Loucy (cell line): ENCODE measurements around the gene GPR84.

Experiments
- H2AFZ ChIP-seq: fragments of 200-600 bp; sonication (generic); 2 replicates; pipeline ENCODE4 v1.6.0; 2016; ENCODE audit warnings: antibody characterized with exemption, mild to moderate bottlenecking, low read length, moderate library complexity
- H3F3A ChIP-seq: fragments of 200-600 bp; 2 replicates; pipeline ENCODE4 v1.6.0; 2016; ENCODE audit warnings: antibody characterized with exemption, low read depth, mild to moderate bottlenecking
- H3K27me3 ChIP-seq: fragments of 200-600 bp; sonication (generic); 2 replicates; pipeline ENCODE4 v1.6.1; 2014; ENCODE audit warnings: low read length, mild to moderate bottlenecking; ENCODE audit not compliant: insufficient read depth, poor library complexity, severe bottlenecking
- H3K36me3 ChIP-seq: fragments of 200-600 bp; sonication (generic); 2 replicates; pipeline ENCODE4 v1.6.1; 2016; ENCODE audit warnings: low read length; ENCODE audit not compliant: insufficient read depth
- H3K4me1 ChIP-seq: fragments of 200-600 bp; sonication (generic); 2 replicates; pipeline ENCODE4 v1.5.1; 2014; ENCODE audit warnings: low read length, mild to moderate bottlenecking; ENCODE audit not compliant: insufficient read depth, poor library complexity, severe bottlenecking
- H3K4me2 ChIP-seq: fragments of 200-600 bp; sonication (generic); 2 replicates; pipeline ENCODE4 v1.6.0; 2014; ENCODE audit warnings: antibody characterized with exemption, low read length, low read depth, mild to moderate bottlenecking; ENCODE audit not compliant: poor library complexity, severe bottlenecking
- H3K4me3 ChIP-seq: fragments of 200-600 bp; sonication (generic); 2 replicates; pipeline ENCODE4 v1.5.1; 2014; ENCODE audit warnings: low read length, mild to moderate bottlenecking, mixed read lengths; ENCODE audit not compliant: poor library complexity, severe bottlenecking
- H3K79me2 ChIP-seq: fragments of 200-600 bp; sonication (generic); 2 replicates; pipeline ENCODE4 v1.6.1; 2014; ENCODE audit warnings: low read length; ENCODE audit not compliant: insufficient read depth
- H3K9ac ChIP-seq: fragments of 200-600 bp; sonication (generic); 2 replicates; pipeline ENCODE4 v1.6.0; 2014; ENCODE audit warnings: mild to moderate bottlenecking, low read depth, low read length, moderate library complexity; ENCODE audit not compliant: poor library complexity, severe bottlenecking
- H3K9me2 ChIP-seq: fragments of 200-600 bp; sonication (generic); replicated peaks from 2 replicates; pipeline ENCODE4 v1.6.1; 2016; ENCODE audit warnings: low read depth, low read length, mixed read lengths
- H3K9me3 ChIP-seq: fragments of 200-600 bp; sonication (generic); 2 replicates; pipeline ENCODE4 v1.6.1; 2014; ENCODE audit warnings: mild to moderate bottlenecking, antibody characterized with exemption, low read length, low read depth; ENCODE audit not compliant: insufficient read depth
- H4K20me1 ChIP-seq: fragments of 200-600 bp; sonication (generic); 2 replicates; pipeline ENCODE4 v1.6.0; 2014; ENCODE audit warnings: antibody characterized with exemption, low read length, mild to moderate bottlenecking; ENCODE audit not compliant: insufficient read depth, poor library complexity, severe bottlenecking
- EZH2phosphoT487 ChIP-seq: fragments of 200-600 bp; IDR thresholded peaks from 2 replicates; pipeline ENCODE4 v1.6.1; 2018; ENCODE audit warnings: antibody characterized with exemption, mild to moderate bottlenecking, moderate library complexity, borderline replicate concordance
- TF ChIP-seq, protein P1 (sequence below): fragments of 200-600 bp; sonication (generic); conservative IDR thresholded peaks from 2 replicates; pipeline ENCODE4 v1.5.1; 2014; ENCODE audit warnings: mild to moderate bottlenecking, antibody characterized with exemption, low read length

GPR84 gene

DNA sequence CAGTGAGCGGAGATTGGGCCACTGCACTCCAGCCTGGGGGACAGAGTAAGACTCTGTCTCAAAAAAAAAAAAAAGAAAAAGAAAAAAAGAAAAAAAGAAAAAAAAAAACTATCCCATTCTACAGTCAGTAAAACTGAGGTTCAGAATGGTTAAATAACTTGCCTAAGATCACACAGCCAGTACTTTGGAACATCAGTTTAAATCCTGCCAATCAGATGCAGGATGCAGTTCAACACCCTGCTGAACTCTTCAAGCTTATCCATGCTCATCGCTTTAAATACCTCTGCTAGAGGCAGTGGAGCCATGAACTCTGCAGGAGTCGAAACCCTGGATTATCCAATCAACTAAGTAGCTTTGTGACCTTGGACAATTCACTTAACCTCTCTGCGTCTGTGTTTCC lies 16.9 kb upstream of the GPR84 start:
- H3K9me2 ChIP-seq: no peaks in the 10 kb centered on the region
- H3K79me2 ChIP-seq: no peaks in the 10 kb centered on the region
- no peaks in the 10 kb centered on the region for H4K20me1 ChIP-seq
- H3K4me1 ChIP-seq: peaks cover 3% of the 10 kb centered on the region
- H3K36me3 ChIP-seq: no peaks in the 10 kb centered on the region
- no peak overlapping the region for H2AFZ ChIP-seq
- TF ChIP-seq, protein P1, sequence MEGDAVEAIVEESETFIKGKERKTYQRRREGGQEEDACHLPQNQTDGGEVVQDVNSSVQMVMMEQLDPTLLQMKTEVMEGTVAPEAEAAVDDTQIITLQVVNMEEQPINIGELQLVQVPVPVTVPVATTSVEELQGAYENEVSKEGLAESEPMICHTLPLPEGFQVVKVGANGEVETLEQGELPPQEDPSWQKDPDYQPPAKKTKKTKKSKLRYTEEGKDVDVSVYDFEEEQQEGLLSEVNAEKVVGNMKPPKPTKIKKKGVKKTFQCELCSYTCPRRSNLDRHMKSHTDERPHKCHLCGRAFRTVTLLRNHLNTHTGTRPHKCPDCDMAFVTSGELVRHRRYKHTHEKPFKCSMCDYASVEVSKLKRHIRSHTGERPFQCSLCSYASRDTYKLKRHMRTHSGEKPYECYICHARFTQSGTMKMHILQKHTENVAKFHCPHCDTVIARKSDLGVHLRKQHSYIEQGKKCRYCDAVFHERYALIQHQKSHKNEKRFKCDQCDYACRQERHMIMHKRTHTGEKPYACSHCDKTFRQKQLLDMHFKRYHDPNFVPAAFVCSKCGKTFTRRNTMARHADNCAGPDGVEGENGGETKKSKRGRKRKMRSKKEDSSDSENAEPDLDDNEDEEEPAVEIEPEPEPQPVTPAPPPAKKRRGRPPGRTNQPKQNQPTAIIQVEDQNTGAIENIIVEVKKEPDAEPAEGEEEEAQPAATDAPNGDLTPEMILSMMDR: no peak
- H3K9me3 ChIP-seq: no peaks in the 10 kb centered on the region
- H3F3A ChIP-seq: no peaks in the 10 kb centered on the region
- H3K4me2 ChIP-seq: no peak overlapping the region
- H3K4me3 ChIP-seq: no peak overlapping the region
- H3K27me3 ChIP-seq: no peaks in the 10 kb centered on the region
- no peak overlapping the region for H3K9ac ChIP-seq

DNA sequence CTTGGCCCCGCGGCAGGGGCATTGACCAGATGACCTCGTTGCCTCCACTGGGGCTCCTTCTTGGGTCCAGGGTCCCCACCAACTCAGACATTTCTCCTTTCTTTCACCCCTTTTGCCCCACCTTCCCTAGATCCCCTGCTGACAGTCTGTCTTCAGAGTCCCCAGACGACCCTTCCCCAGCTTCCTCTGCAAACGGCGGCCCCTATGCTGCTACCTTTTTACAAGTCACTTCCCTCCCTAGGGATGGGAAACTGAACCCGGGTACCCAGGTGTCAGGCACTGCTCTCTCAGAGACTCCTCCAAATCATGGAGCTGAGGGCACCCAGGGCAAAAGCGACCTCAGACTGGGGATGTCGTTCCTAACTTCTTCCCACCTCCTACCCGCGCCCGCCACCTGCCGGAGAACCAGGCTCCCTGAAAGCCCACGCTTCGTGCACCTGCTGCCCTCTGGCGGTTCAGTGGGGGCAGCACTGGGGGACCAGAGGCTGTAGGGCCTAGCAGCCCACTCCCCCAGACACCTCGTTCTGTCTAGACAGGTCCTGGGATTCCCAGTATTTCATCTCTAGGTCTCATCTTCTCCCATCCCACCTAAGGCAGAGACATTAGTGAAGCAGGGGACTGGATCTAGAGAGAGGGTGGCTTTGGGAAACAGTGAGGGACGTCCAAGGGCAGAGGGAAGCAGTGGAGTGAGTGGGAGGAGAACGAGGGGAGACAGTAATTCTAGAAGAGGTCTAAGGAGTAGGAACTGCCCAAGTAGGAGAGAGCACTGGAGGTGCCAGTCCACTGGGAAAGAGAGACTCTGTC lies 15.3 kb upstream of the GPR84 start:
- H3K9ac ChIP-seq: no peak overlapping the region
- H3K4me2 ChIP-seq: peak overlapping the region; percentile 30
- no peaks in the 10 kb centered on the region for H3K27me3 ChIP-seq
- H3K9me2 ChIP-seq: no peaks in the 10 kb centered on the region
- H3K4me3 ChIP-seq: no peak overlapping the region
- no peak overlapping the region for H2AFZ ChIP-seq
- TF ChIP-seq, protein P1: peak; percentile 100
- no peak for TF ChIP-seq EZH2phosphoT487
- no peaks in the 10 kb centered on the region for H3K9me3 ChIP-seq
- H3K4me1 ChIP-seq: peaks cover 10% of the 10 kb centered on the region
- H3F3A ChIP-seq: no peaks in the 10 kb centered on the region
- no peaks in the 10 kb centered on the region for H4K20me1 ChIP-seq
- H3K36me3 ChIP-seq: no peaks in the 10 kb centered on the region
- no peaks in the 10 kb centered on the region for H3K79me2 ChIP-seq

- no peak overlapping the region for H3K9ac ChIP-seq
- TF ChIP-seq EZH2phosphoT487: no peak
- TF ChIP-seq, protein P1: no peak
- no peak overlapping the region for H2AFZ ChIP-seq
- no peaks in the 10 kb centered on the region for H3K36me3 ChIP-seq
- H3F3A ChIP-seq: no peaks in the 10 kb centered on the region
- H3K79me2 ChIP-seq: no peaks in the 10 kb centered on the region
- no peaks in the 10 kb centered on the region for H3K9me2 ChIP-seq
- H3K27me3 ChIP-seq: no peaks in the 10 kb centered on the region
- no peak overlapping the region for H3K4me3 ChIP-seq
- no peak overlapping the region for H3K4me2 ChIP-seq
- peaks cover 12% of the 10 kb centered on the region for H3K4me1 ChIP-seq
- no peaks in the 10 kb centered on the region for H4K20me1 ChIP-seq
- H3K9me3 ChIP-seq: no peaks in the 10 kb centered on the region
These were observed 14.6 kb upstream of the GPR84 start for GRCh38 chr12:54378796-54379397.
